Measurements from ENCODE around the gene CACNA1A.

GRCh38 chr19:13492128-13492527 is 14.2 kb downstream of the CACNA1A start:
- TF ChIP-seq EZH2 (IDR thresholded peaks at IDR 0.05) (no peak), CTCF (IDR thresholded peaks at IDR 0.05) (no peak)

Measured in neural progenitor cell (in vitro differentiated cells).